ENCODE results near the gene SDR42E2. TPM values are rescaled to one million over a fixed set of nuclear protein-coding genes. Genes with fewer than 3 reads are reported as not detected.
"Not testable (repeated sequence)": the region's sequence is repeated elsewhere in the genome, so short reads cannot be mapped to it uniquely, and the experiment has no call there.

The SDR42E2 gene
- total RNA-seq, 1 donor from 2014 or later = not detected

DNA sequence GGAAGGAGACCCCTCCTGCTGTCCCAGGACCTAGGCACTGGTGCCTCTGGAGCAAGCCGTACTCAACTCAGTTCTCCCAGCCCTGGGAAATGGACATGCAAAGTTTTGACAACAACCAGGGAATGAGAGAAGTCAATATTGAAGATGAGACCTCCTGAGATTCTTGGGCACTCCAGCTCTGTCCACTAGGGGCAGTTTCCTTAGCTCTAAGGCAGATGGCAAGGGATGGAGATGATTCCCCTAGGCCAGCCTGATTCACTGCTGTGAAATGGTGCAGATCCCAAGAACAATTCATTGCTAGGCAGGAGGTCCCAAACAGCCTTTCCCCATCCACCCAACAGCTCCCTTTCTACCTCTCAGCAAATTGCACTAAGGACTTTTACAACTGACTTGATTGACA is 20.5 kb upstream of the SDR42E2 start:
- H3K4me1 Mint-ChIP-seq (ENCODE audit: low read depth, unreplicated experiment) = peaks cover 2% of the 10 kb centered on the region
- H3K27me3 Mint-ChIP-seq (ENCODE audit: unreplicated experiment) = peaks cover 3% of the 10 kb centered on the region
- no peaks in the 10 kb centered on the region for H3K36me3 Mint-ChIP-seq (ENCODE audit: unreplicated experiment)
- peak; percentile 68 for TF ChIP-seq CTCF (IDR thresholded peaks at IDR 0.05; ENCODE audit: partially characterized antibody, unreplicated experiment)
- no peak overlapping the region for H3K4me3 Mint-ChIP-seq (ENCODE audit: unreplicated experiment)
- peak; percentile 35 for DNase-seq
- H3K9me3 Mint-ChIP-seq (ENCODE audit: unreplicated experiment) = no peaks in the 10 kb centered on the region
- no peak overlapping the region for H3K27ac Mint-ChIP-seq (ENCODE audit: unreplicated experiment)

DNA sequence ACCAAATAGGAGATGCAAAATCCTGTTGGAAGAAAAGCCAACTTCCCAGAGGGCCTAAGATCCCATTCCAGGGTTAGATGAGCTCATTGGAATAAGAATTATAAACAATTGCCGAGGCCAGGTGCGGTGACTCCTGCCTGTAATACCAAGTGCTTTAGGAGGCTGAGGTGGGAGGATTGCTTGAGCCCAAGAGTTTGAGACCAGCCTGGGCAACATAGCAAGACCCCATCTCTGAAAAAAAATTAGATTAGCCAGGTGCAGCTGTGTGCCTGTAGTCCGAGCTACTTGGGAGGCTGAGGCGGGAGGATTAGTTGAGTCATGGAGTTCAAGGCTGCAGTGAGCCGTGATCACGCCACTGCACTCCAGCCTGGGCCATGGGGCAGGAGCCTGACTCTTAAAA is 17.8 kb upstream of the SDR42E2 start:
- Mint-ChIP-seq H3K36me3 (ENCODE audit: unreplicated experiment) (no peaks in the 10 kb centered on the region), H3K9me3 (ENCODE audit: unreplicated experiment) (no peaks in the 10 kb centered on the region), H3K4me1 (ENCODE audit: low read depth, unreplicated experiment) (peaks cover 2% of the 10 kb centered on the region), H3K4me3 (ENCODE audit: unreplicated experiment) (no peak overlapping the region), H3K27me3 (ENCODE audit: unreplicated experiment) (peaks cover 3% of the 10 kb centered on the region), H3K27ac (ENCODE audit: unreplicated experiment) (no peak overlapping the region)
- no peak for TF ChIP-seq CTCF (IDR thresholded peaks at IDR 0.05; ENCODE audit: partially characterized antibody, unreplicated experiment)
- no peak for DNase-seq

DNA sequence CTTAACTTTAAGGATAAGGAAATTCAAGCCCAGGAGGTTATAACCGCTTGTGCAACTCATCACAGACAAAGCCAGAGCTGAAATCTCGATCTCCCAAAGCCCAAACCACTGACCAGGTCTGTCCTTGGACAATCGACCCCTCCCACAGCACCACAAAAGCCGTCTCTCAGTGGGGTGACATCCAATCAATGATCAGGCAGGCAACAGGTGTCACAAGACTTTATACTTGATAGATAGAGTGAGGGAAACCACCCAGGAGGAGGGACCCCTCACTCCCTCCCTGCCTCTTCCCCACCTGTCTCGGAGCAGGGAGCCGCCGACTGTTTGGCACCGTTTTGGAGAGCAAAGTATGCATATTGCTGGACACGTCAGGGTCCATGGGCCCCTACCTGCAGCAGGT is 14.5 kb upstream of the SDR42E2 start:
- Mint-ChIP-seq H3K4me3 (ENCODE audit: unreplicated experiment) (no peak overlapping the region), H3K27me3 (ENCODE audit: unreplicated experiment) (peaks cover 2% of the 10 kb centered on the region), H3K9me3 (ENCODE audit: unreplicated experiment) (no peaks in the 10 kb centered on the region), H3K4me1 (ENCODE audit: low read depth, unreplicated experiment) (no peaks in the 10 kb centered on the region), H3K27ac (ENCODE audit: unreplicated experiment) (no peak overlapping the region), H3K36me3 (ENCODE audit: unreplicated experiment) (no peaks in the 10 kb centered on the region)
- TF ChIP-seq CTCF (IDR thresholded peaks at IDR 0.05; ENCODE audit: partially characterized antibody, unreplicated experiment) = no peak
- no peak for DNase-seq

DNA sequence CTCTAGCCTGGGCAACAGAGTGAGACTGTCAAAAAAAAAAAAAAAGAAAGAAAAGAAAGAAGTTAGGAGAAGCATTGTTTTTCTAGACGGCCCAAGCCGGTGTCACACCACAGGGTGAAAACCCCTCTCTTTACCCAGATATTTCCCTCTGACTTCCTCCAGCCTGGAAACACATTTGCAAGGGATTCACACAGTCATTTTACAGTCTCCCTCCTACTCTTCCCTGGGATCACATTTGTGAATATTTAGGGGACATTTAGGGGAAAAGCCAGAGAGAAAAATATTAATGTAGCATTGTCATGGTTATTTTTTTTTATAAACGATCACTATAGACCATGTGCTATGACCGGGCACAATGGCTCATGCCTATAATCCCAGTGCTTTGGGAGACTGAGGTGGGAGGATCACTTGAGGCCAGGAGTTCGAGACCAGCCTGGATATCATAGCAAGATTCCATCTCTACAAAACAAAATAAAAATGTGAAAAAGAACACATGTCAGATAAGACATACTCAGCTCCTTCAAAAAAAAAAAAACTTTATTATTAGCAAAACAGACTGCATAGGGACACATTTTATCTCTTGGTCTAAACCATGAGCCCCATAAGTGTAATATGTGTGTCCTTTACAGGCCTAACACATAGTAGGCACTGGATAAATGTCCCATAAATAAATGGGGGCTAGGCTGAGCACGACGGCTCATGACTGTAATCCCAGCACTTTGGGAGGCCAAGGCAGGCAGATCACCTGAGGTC is 10.9 kb upstream of the SDR42E2 start:
- no peak overlapping the region for H3K27ac Mint-ChIP-seq (ENCODE audit: unreplicated experiment)
- no peaks in the 10 kb centered on the region for H3K4me1 Mint-ChIP-seq (ENCODE audit: low read depth, unreplicated experiment)
- H3K36me3 Mint-ChIP-seq (ENCODE audit: unreplicated experiment) = no peaks in the 10 kb centered on the region
- H3K4me3 Mint-ChIP-seq (ENCODE audit: unreplicated experiment) = no peak overlapping the region
- no peaks in the 10 kb centered on the region for H3K27me3 Mint-ChIP-seq (ENCODE audit: unreplicated experiment)
- DNase-seq = no peak
- no peaks in the 10 kb centered on the region for H3K9me3 Mint-ChIP-seq (ENCODE audit: unreplicated experiment)
- TF ChIP-seq CTCF (IDR thresholded peaks at IDR 0.05; ENCODE audit: partially characterized antibody, unreplicated experiment) = no peak

GRCh38 chr16:22152316-22152715 is 10.0 kb upstream of the SDR42E2 start:
- H3K4me3 Mint-ChIP-seq (ENCODE audit: unreplicated experiment) = no peak overlapping the region
- no peak overlapping the region for H3K27ac Mint-ChIP-seq (ENCODE audit: unreplicated experiment)
- H3K27me3 Mint-ChIP-seq (ENCODE audit: unreplicated experiment) = no peaks in the 10 kb centered on the region
- H3K9me3 Mint-ChIP-seq (ENCODE audit: unreplicated experiment) = no peaks in the 10 kb centered on the region
- H3K36me3 Mint-ChIP-seq (ENCODE audit: unreplicated experiment) = no peaks in the 10 kb centered on the region
- DNase-seq = no peak
- no peak for TF ChIP-seq CTCF (IDR thresholded peaks at IDR 0.05; ENCODE audit: partially characterized antibody, unreplicated experiment)
- no peaks in the 10 kb centered on the region for H3K4me1 Mint-ChIP-seq (ENCODE audit: low read depth, unreplicated experiment)

- H3K9me3 Mint-ChIP-seq (ENCODE audit: unreplicated experiment); H3K27ac Mint-ChIP-seq (ENCODE audit: unreplicated experiment); H3K36me3 Mint-ChIP-seq (ENCODE audit: unreplicated experiment); H3K4me3 Mint-ChIP-seq (ENCODE audit: unreplicated experiment); H3K4me1 Mint-ChIP-seq (ENCODE audit: low read depth, unreplicated experiment); H3K27me3 Mint-ChIP-seq (ENCODE audit: unreplicated experiment); DNase-seq: not testable (repeated sequence)
Observed at GRCh38 chr16:22153078-22153477, 9.2 kb upstream of the SDR42E2 start.
